ENCODE results near the gene CRKL.

CRKL gene

DNA sequence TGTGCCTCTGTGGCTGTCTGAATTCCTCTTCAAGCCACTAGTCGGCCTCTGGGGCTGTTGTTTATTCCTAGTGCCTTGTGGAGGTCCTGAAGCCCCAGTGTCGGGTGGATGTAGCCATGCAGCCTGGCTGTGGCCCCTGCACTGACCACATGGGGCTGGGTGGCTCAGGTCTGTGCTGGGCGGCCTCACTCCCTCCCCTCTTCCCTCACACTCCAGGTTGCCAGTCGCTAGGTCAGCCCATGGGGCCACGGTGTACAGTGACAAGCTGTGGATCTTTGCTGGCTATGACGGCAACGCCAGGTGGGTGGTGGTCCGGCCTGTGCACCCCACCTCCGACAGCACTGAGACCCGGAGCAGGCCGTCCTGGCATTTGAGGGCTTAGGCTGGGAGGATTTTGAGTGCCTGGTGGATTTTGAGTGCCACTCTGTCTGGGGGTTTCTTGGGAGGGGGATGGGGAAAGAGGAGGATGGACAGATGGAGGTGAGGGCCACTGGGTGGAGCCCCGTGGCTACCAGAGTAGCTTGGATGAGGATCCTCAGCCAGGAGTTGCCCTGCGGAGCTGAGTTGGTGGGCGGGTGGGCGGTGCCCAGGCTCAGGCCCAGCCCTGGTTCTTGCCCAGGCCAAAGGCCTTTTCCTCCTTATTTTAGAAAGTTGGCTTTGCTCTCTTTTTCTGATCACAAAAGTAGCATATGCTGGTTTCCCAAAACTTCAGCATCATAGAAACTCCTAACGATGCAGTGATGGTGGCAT, 71.5 kb downstream of the CRKL start:
- H3K27ac ChIP-seq, result no peak overlapping the region
- TF ChIP-seq, protein P1, sequence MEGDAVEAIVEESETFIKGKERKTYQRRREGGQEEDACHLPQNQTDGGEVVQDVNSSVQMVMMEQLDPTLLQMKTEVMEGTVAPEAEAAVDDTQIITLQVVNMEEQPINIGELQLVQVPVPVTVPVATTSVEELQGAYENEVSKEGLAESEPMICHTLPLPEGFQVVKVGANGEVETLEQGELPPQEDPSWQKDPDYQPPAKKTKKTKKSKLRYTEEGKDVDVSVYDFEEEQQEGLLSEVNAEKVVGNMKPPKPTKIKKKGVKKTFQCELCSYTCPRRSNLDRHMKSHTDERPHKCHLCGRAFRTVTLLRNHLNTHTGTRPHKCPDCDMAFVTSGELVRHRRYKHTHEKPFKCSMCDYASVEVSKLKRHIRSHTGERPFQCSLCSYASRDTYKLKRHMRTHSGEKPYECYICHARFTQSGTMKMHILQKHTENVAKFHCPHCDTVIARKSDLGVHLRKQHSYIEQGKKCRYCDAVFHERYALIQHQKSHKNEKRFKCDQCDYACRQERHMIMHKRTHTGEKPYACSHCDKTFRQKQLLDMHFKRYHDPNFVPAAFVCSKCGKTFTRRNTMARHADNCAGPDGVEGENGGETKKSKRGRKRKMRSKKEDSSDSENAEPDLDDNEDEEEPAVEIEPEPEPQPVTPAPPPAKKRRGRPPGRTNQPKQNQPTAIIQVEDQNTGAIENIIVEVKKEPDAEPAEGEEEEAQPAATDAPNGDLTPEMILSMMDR (IDR thresholded peaks at IDR 0.05), result no peak
- H3K4me3 ChIP-seq (ENCODE audit: low read depth in 1 of 2, low read length in 1 of 2), result no peak overlapping the region
- no peaks in the 10 kb centered on the region for H3K27me3 ChIP-seq
- H3K9me3 ChIP-seq, result no peaks in the 10 kb centered on the region
- no peaks in the 10 kb centered on the region for H3K4me1 ChIP-seq (ENCODE audit: control insufficient read depth in 1 of 2, insufficient read depth in 1 of 2, low read depth in 1 of 2, low read length in 1 of 2)
- H3K36me3 ChIP-seq, result peaks cover 55% of the 10 kb centered on the region

GRCh38 chr22:20989323-20990138, 72.3 kb downstream of the CRKL start:
- Histone ChIP-seq H3K9me3 (no peaks in the 10 kb centered on the region), H3K4me1 (ENCODE audit: control insufficient read depth in 1 of 2, insufficient read depth in 1 of 2, low read depth in 1 of 2, low read length in 1 of 2) (no peaks in the 10 kb centered on the region), H3K36me3 (peaks cover 63% of the 10 kb centered on the region), H3K27me3 (no peaks in the 10 kb centered on the region), H3K4me3 (ENCODE audit: low read depth in 1 of 2, low read length in 1 of 2) (no peak overlapping the region), H3K27ac (no peak overlapping the region)
- TF ChIP-seq, protein P1 (IDR thresholded peaks at IDR 0.05), result no peak

DNA sequence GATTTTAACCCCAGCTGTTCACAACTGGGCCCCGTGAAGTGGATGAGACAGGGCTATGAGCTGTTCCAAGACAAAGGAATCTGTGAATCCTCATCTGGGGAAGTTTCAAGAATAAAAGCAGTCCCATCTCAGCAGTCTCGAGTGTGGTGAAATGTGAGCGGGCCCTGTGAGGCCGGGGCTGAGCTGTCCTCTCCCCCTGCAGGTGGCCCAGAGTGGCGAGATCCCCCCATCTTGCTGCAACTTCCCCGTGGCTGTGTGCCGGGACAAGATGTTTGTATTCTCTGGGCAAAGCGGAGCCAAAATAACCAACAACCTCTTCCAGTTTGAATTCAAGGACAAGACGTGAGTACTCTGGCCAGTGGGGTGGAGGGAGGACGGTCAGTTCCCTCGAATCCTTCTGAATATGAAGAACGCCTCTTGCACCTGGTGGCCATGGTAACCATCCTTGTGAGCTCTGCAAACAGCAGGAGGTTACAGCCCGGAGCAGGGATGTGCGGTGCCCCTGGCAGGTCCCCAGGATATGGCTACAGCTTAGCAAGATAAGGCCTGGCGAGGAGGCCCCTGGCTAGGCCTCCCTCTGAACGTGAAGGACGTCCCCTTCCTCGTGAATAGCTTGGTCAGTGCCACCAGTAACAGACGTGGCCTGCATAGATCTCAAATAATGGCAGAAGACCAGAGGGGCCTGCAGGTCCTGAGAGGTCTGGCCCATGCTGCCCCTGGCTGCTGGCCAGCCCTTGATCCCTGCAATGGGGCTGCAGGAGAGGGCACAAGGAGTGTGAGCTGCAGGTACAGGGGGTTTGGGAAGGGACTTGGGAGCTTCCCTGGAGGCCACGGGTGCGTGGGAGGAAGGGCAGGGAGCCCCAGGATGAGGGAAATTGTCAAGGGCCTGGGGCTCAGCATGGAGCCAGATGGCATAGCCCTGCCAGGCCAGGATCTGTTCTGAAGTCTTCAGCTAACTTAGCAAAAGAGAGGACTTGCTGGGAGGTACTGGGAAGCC, 73.3 kb downstream of the CRKL start:
- Histone ChIP-seq H3K9me3 (no peaks in the 10 kb centered on the region), H3K27ac (no peak overlapping the region), H3K4me1 (ENCODE audit: control insufficient read depth in 1 of 2, insufficient read depth in 1 of 2, low read depth in 1 of 2, low read length in 1 of 2) (no peaks in the 10 kb centered on the region), H3K4me3 (ENCODE audit: low read depth in 1 of 2, low read length in 1 of 2) (no peak overlapping the region), H3K36me3 (peaks cover 70% of the 10 kb centered on the region), H3K27me3 (no peaks in the 10 kb centered on the region)
- TF ChIP-seq, protein P1 (IDR thresholded peaks at IDR 0.05), result no peak

- peaks cover 80% of the 10 kb centered on the region for H3K36me3 ChIP-seq
These were observed 74.2 kb downstream of the CRKL start for GRCh38 chr22:20991252-20992055.

More at GRCh38 chr22:20991252-20992055, 74.2 kb downstream of the CRKL start:
- Histone ChIP-seq H3K27ac (no peak overlapping the region), H3K9me3 (no peaks in the 10 kb centered on the region), H3K4me1 (ENCODE audit: control insufficient read depth in 1 of 2, insufficient read depth in 1 of 2, low read depth in 1 of 2, low read length in 1 of 2) (no peaks in the 10 kb centered on the region), H3K27me3 (no peaks in the 10 kb centered on the region), H3K4me3 (ENCODE audit: low read depth in 1 of 2, low read length in 1 of 2) (no peak overlapping the region)
- TF ChIP-seq, protein P1 (IDR thresholded peaks at IDR 0.05), result no peak

Data from neutrophil (primary cell).